IMR-90 (cell line): Measurements from ENCODE around the gene FAM184A. TPM values are rescaled to one million over a fixed set of nuclear protein-coding genes. Genes with fewer than 3 reads are reported as not detected.

Experiments used
- ATAC-seq: fragments of 200-7000 bp; cut with Tn5 transposase; 2 replicates; pipeline ENCODE4 v1.9.1; 2020; ENCODE audit warnings: low read depth, mild to moderate bottlenecking, moderate library complexity
- BruUV-seq: library from RNA; stranded (reverse); fragments of 400-500 nt; replicated peaks from 2 replicates; lab custom pipeline; 2021; lab: Mats Ljungman, UMichigan
- CTCF ChIA-PET: fragments of 300-600 bp; formaldehyde crosslinking; extraction: SDS; loops from one replicate; lab custom pipeline; 2021; ENCODE audit warnings: antibody characterized with exemption; lab: Yijun Ruan, JAX
- POLR2A ChIA-PET: fragments of 300-600 bp; sonication (Branson Sonifier 250); formaldehyde crosslinking; loops from one replicate; lab custom pipeline; 2022; ENCODE audit warnings: antibody characterized with exemption; ENCODE audit not compliant: unreplicated experiment; lab: Charles Lee
- DNase-seq: peaks from one replicate; pipeline ENCODE4 v3.0.0; 2013
- H2AFZ ChIP-seq: replicated peaks from 2 replicates; pipeline ENCODE3; 2013; ENCODE audit warnings: low read length, mild to moderate bottlenecking; ENCODE audit not compliant: poor library complexity
- H2AK5ac ChIP-seq: 2 replicates; pipeline ENCODE4 v1.6.1; 2013; ENCODE audit warnings: low read depth, low read length, inconsistent platforms
- H2AK9ac ChIP-seq: replicated peaks from 2 replicates; pipeline ENCODE3; 2013; ENCODE audit warnings: mild to moderate bottlenecking, low read depth, low read length, moderate library complexity; ENCODE audit not compliant: poor library complexity
- H2BK120ac ChIP-seq: 2 replicates; pipeline ENCODE4 v1.6.1; 2013; ENCODE audit warnings: low read depth, low read length, inconsistent platforms
- H2BK15ac ChIP-seq: 3 replicates; pipeline ENCODE4 v1.6.1; 2013; ENCODE audit warnings: low read depth, low read length, inconsistent platforms
- H2BK20ac ChIP-seq: 2 replicates; pipeline ENCODE4 v1.6.1; 2013; ENCODE audit warnings: low read depth, mild to moderate bottlenecking, inconsistent platforms, low read length, moderate library complexity
- H2BK5ac ChIP-seq: 2 replicates; pipeline ENCODE4 v1.6.1; 2013; ENCODE audit warnings: mild to moderate bottlenecking, low read depth, low read length, inconsistent platforms; ENCODE audit not compliant: poor library complexity, severe bottlenecking
- H3K14ac ChIP-seq: replicated peaks from 2 replicates; pipeline ENCODE4 v1.6.1; 2013; ENCODE audit warnings: low read depth, low read length, inconsistent platforms
- H3K18ac ChIP-seq: 2 replicates; pipeline ENCODE4 v1.6.1; 2013; ENCODE audit warnings: low read depth, low read length, control low read depth
- H3K23ac ChIP-seq: 2 replicates; pipeline ENCODE4 v1.6.1; 2013; ENCODE audit warnings: low read depth, low read length, inconsistent platforms
- H3K27ac ChIP-seq: 2 replicates; pipeline ENCODE4 v1.5.1; 2013; ENCODE audit warnings: mild to moderate bottlenecking, control low read depth, low read length; ENCODE audit not compliant: insufficient read depth
- H3K27me3 ChIP-seq: 2 replicates; pipeline ENCODE4 v1.6.1; 2013; ENCODE audit warnings: low read length; ENCODE audit not compliant: control insufficient read depth, insufficient read depth
- H3K36me3 ChIP-seq: 2 replicates; pipeline ENCODE4 v1.6.1; 2013; ENCODE audit warnings: low read length, mixed read lengths; ENCODE audit not compliant: control insufficient read depth, insufficient read depth
- H3K4ac ChIP-seq: 2 replicates; pipeline ENCODE4 v1.6.1; 2013; ENCODE audit warnings: low read depth, low read length, inconsistent platforms
- H3K4me1 ChIP-seq: 2 replicates; pipeline ENCODE4 v1.6.1; 2013; ENCODE audit warnings: low read length, mixed read lengths; ENCODE audit not compliant: control insufficient read depth, insufficient read depth
- H3K4me2 ChIP-seq: 2 replicates; pipeline ENCODE4 v1.6.1; 2013; ENCODE audit warnings: low read depth, mild to moderate bottlenecking, control low read depth, low read length, moderate library complexity
- H3K4me3 ChIP-seq: 2 replicates; pipeline ENCODE4 v1.5.1; 2013; ENCODE audit warnings: low read depth, mild to moderate bottlenecking, control low read depth, low read length, moderate library complexity; ENCODE audit not compliant: insufficient read depth
- H3K56ac ChIP-seq: 2 replicates; pipeline ENCODE4 v1.6.1; 2013; ENCODE audit warnings: low read length, inconsistent platforms; ENCODE audit not compliant: insufficient read depth; ENCODE audit errors: extremely low read depth
- H3K79me1 ChIP-seq, 2 experiments: 2 replicates each; pipeline ENCODE4 v1.6.1; 2013; ENCODE audit warnings: low read length in 2 of 2, inconsistent platforms in 1 of 2, low read depth in 1 of 2
- H3K9ac ChIP-seq: 2 replicates; pipeline ENCODE4 v1.6.1; 2013; ENCODE audit warnings: low read depth, low read length, control low read depth
- H3K9me1 ChIP-seq: 2 replicates; pipeline ENCODE4 v1.6.1; 2013; ENCODE audit warnings: low read length, inconsistent platforms; ENCODE audit not compliant: insufficient read depth
- H3K9me3 ChIP-seq: 2 replicates; pipeline ENCODE4 v1.6.1; 2013; ENCODE audit warnings: low read length; ENCODE audit not compliant: control insufficient read depth, insufficient read depth
- H4K20me1 ChIP-seq: 2 replicates; pipeline ENCODE4 v1.6.1; 2013; ENCODE audit warnings: low read length, inconsistent platforms; ENCODE audit not compliant: insufficient read depth
- H4K5ac ChIP-seq: 2 replicates; pipeline ENCODE4 v1.6.1; 2013; ENCODE audit warnings: mild to moderate bottlenecking, low read depth, low read length, control low read depth
- H4K8ac ChIP-seq, 2 experiments: 2 replicates each; pipeline ENCODE4 v1.6.1; 2013; ENCODE audit warnings: low read depth in 2 of 2, low read length in 2 of 2, control low read depth in 1 of 2, inconsistent platforms in 1 of 2
- H4K91ac ChIP-seq: 2 replicates; pipeline ENCODE4 v1.6.1; 2013; ENCODE audit warnings: low read depth, low read length, inconsistent platforms; ENCODE audit not compliant: insufficient read depth
- BHLHE40 ChIP-seq: fragments of 150-350 bp; IDR thresholded peaks from 2 replicates; pipeline ENCODE4 v1.6.1; 2016; ENCODE audit warnings: mild to moderate bottlenecking, low read depth, low read length
- CHD1 ChIP-seq: IDR thresholded peaks from 2 replicates; pipeline ENCODE4 v1.6.1; 2012; ENCODE audit warnings: low read depth, low read length, improper control_type of control experiment
- CTCF ChIP-seq: conservative IDR thresholded peaks from 2 replicates; pipeline ENCODE4 v1.5.1; 2012; ENCODE audit warnings: mild to moderate bottlenecking, low read depth, low read length, improper control_type of control experiment
- ELK1 ChIP-seq: fragments of 150-350 bp; IDR thresholded peaks from 2 replicates; pipeline ENCODE4 v1.6.1; 2016; ENCODE audit warnings: low read depth, mild to moderate bottlenecking, low read length, moderate library complexity, borderline replicate concordance
- FOS ChIP-seq: fragments of 150-350 bp; IDR thresholded peaks from 2 replicates; pipeline ENCODE4 v1.6.1; 2016; ENCODE audit warnings: low read depth, low read length
- NFE2L2 ChIP-seq: fragments of 150-350 bp; IDR thresholded peaks from 2 replicates; pipeline ENCODE4 v1.6.1; 2016; ENCODE audit warnings: low read depth, mild to moderate bottlenecking, low read length
- RAD21 ChIP-seq: IDR thresholded peaks from 2 replicates; pipeline ENCODE4 v1.6.1; 2012; ENCODE audit warnings: low read length, improper control_type of control experiment
- WGBS, 2 experiments: methylation state at CpG; one replicate each; pipeline versions ENCODE4 v1.1.5 to v1.1.7; 2013; ENCODE audit warnings: missing lambda C conversion rate in 2 of 2; ENCODE audit not compliant: insufficient read length in 1 of 2; ENCODE audit errors: extremely low coverage in 2 of 2; 5-methylcytosine and 5-hydroxymethylcytosine counted together
- dilution Hi-C: fragments of 300-500 bp; cut with HindIII; formaldehyde crosslinking; loops from one replicate; pipeline ENCODE4 v1.14.3; 2018; ENCODE audit warnings: low sequenced_read_pairs; ENCODE audit not compliant: unreplicated experiment
- in situ Hi-C: fragments of 300-500 bp; cut with MboI; formaldehyde crosslinking; loops from 3 replicates; pipeline ENCODE4 v1.14.3; 2019; ENCODE audit warnings: low sequenced_read_pairs, inconsistent platforms, mixed read lengths
- intact Hi-C: fragments of 100-400 bp; cut with micrococcal nuclease; formaldehyde crosslinking; loops from 2 replicates; pipeline ENCODE4 v1.10.0; 2022
- polyA plus RNA-seq, 3 experiments: library from polyadenylated mRNA; depleted of rRNA; stranded (reverse); fragments of >200 nt; gene quantifications; 2 replicates each; pipeline ENCODE4 v1.2.3, GENCODE V29; 2012; ENCODE audit warnings: low replicate concordance in 1 of 3
- total RNA-seq: library from RNA; depleted of rRNA; stranded (reverse); fragments of >200 nt; gene quantifications from 2 replicates; pipeline ENCODE4 v1.2.3, GENCODE V29; 2012

The FAM184A gene
- total and polyA plus RNA-seq, 2 of the 4 experiments (the other 2 are of a cell fraction) = 0.03 TPM; not detected in 1

- in situ Hi-C loops (no loop called here), dilution Hi-C loops (no loop called here), intact Hi-C loops (no loop called here)
- Histone ChIP-seq H3K4me1 (no peaks in the 10 kb centered on the region), H4K8ac (no peak overlapping the region), H2AK9ac (no peak overlapping the region), H3K9me3 (no peaks in the 10 kb centered on the region), H2BK20ac (no peak overlapping the region), H3K9ac (no peak overlapping the region), H3K4me2 (no peak overlapping the region), H2AK5ac (no peak overlapping the region), H3K56ac (no peak overlapping the region), H4K91ac (no peak overlapping the region), H3K18ac (no peak overlapping the region), H3K27ac (no peak overlapping the region), H3K23ac (no peak overlapping the region), H2AFZ (no peak overlapping the region), H3K36me3 (no peaks in the 10 kb centered on the region), H3K27me3 (no peaks in the 10 kb centered on the region), H3K4ac (no peak overlapping the region), H4K5ac (no peak overlapping the region), H4K20me1 (no peaks in the 10 kb centered on the region), H3K9me1 (no peaks in the 10 kb centered on the region), H2BK120ac (no peak overlapping the region), H3K4me3 (no peak overlapping the region), H2BK5ac (no peak overlapping the region), H3K79me1 (no peaks in the 10 kb centered on the region), H3K14ac (no peak overlapping the region), H2BK15ac (no peak overlapping the region)
- CTCF ChIA-PET = no interaction called here
- no peak for TF ChIP-seq CTCF
- no peak for TF ChIP-seq BHLHE40
- TF ChIP-seq ELK1 = no peak
- TF ChIP-seq RAD21 = no peak
- no peak for TF ChIP-seq NFE2L2
- TF ChIP-seq CHD1 = no peak
- no peak for TF ChIP-seq FOS
- ATAC-seq = no peak
- POLR2A ChIA-PET = no interaction called here
- DNase-seq = no peak
- no CpG with 5 or more reads among the region's 6 CpGs for whole genome bisulfite sequencing, 2 experiments
- BruUV-seq = no TSS peak
Observed at GRCh38 chr6:118981884-118982574, 96.4 kb downstream of the FAM184A start.
